IPS-11a (cell line): Measurements from ENCODE around the gene HIC2.
"Not testable (repeated sequence)": the region's sequence is repeated elsewhere in the genome, so short reads cannot be mapped to it uniquely, and the experiment has no call there.

Experiments
- H3K4me3 ChIP-seq: one replicate; pipeline ENCODE4 v1.5.1; 2013; ENCODE audit warnings: low read depth, low read length, control low read depth

HIC2 gene

GRCh38 chr22:21435998-21436810 lies 19.0 kb downstream of the HIC2 start:
- H3K4me3 ChIP-seq, result not testable (repeated sequence)

- not testable (repeated sequence) for H3K4me3 ChIP-seq
These were observed 20.8 kb downstream of the HIC2 start for GRCh38 chr22:21438013-21438412.

- not testable (repeated sequence) for H3K4me3 ChIP-seq
These were observed 23.0 kb downstream of the HIC2 start for GRCh38 chr22:21440018-21440636.

- H3K4me3 ChIP-seq, result not testable (repeated sequence)
These were observed 23.5 kb downstream of the HIC2 start for GRCh38 chr22:21440676-21441075.

- H3K4me3 ChIP-seq, result not testable (repeated sequence)
These were observed 24.0 kb downstream of the HIC2 start for GRCh38 chr22:21441170-21441569.

GRCh38 chr22:21442123-21442522 lies 25.0 kb downstream of the HIC2 start:
- not testable (repeated sequence) for H3K4me3 ChIP-seq

GRCh38 chr22:21442646-21443045 lies 25.5 kb downstream of the HIC2 start:
- not testable (repeated sequence) for H3K4me3 ChIP-seq

- H3K4me3 ChIP-seq, result no peak overlapping the region
These were observed 26.0 kb downstream of the HIC2 start for GRCh38 chr22:21443057-21443734.

GRCh38 chr22:21443735-21444421 lies 26.7 kb downstream of the HIC2 start:
- no peak overlapping the region for H3K4me3 ChIP-seq

- H3K4me3 ChIP-seq, result no peak overlapping the region
These were observed 27.7 kb downstream of the HIC2 start for GRCh38 chr22:21444701-21445436.

GRCh38 chr22:21445437-21446127 lies 28.4 kb downstream of the HIC2 start:
- no peak overlapping the region for H3K4me3 ChIP-seq

- H3K4me3 ChIP-seq, result no peak overlapping the region
These were observed 29.1 kb downstream of the HIC2 start for GRCh38 chr22:21446128-21446826.

- no peak overlapping the region for H3K4me3 ChIP-seq
These were observed 29.9 kb downstream of the HIC2 start for GRCh38 chr22:21446827-21447690.

GRCh38 chr22:21447694-21448402 lies 30.7 kb downstream of the HIC2 start:
- no peak overlapping the region for H3K4me3 ChIP-seq

GRCh38 chr22:21448627-21449416 lies 31.7 kb downstream of the HIC2 start:
- no peak overlapping the region for H3K4me3 ChIP-seq

- no peak overlapping the region for H3K4me3 ChIP-seq
These were observed 32.6 kb downstream of the HIC2 start for GRCh38 chr22:21449531-21450319.
